HG03457 (cell line): ENCODE data around the gene RPP25.
A peak's percentile ranks its signal among the peaks of the same experiment; 100 is the strongest.
"Not testable (repeated sequence)": the region's sequence is repeated elsewhere in the genome, so short reads cannot be mapped to it uniquely, and the experiment has no call there.

Source experiments
- ATAC-seq: cut with Tn5 transposase; IDR thresholded peaks from one replicate; pipeline ENCODE4 v1.9.1; 2021; ENCODE audit warnings: moderate number of reproducible peaks; ENCODE audit not compliant: unreplicated experiment

The RPP25 gene

GRCh38 chr15:74963213-74963612 lies 6.6 kb upstream of the RPP25 start:
- no peak for ATAC-seq

- ATAC-seq: no peak
Measured at GRCh38 chr15:74962671-74963070, 6.1 kb upstream of the RPP25 start.

GRCh38 chr15:74962219-74962618 lies 5.6 kb upstream of the RPP25 start:
- no peak for ATAC-seq

- no peak for ATAC-seq
Measured at GRCh38 chr15:74961616-74962015, 5.0 kb upstream of the RPP25 start.

- no peak for ATAC-seq
Measured at GRCh38 chr15:74960995-74961588, 4.5 kb upstream of the RPP25 start.

- no peak for ATAC-seq
Measured at GRCh38 chr15:74960286-74960685, 3.7 kb upstream of the RPP25 start.

- no peak for ATAC-seq
Measured at GRCh38 chr15:74959586-74959939, 3.0 kb upstream of the RPP25 start.

- no peak for ATAC-seq
Measured at GRCh38 chr15:74958908-74959585, 2.5 kb upstream of the RPP25 start.

- ATAC-seq: no peak
Measured at GRCh38 chr15:74958320-74958907, 1.8 kb upstream of the RPP25 start.

GRCh38 chr15:74957476-74958035 lies 984 bp upstream of the RPP25 start:
- ATAC-seq: no peak

GRCh38 chr15:74955796-74956647 lies 550 bp downstream of the RPP25 start:
- peak; percentile 16 for ATAC-seq

GRCh38 chr15:74955017-74955416 lies 1.6 kb downstream of the RPP25 start:
- no peak for ATAC-seq

GRCh38 chr15:74954515-74954914 lies 2.1 kb downstream of the RPP25 start:
- no peak for ATAC-seq

- ATAC-seq: no peak
Measured at GRCh38 chr15:74951006-74951405, 5.6 kb downstream of the RPP25 start.

GRCh38 chr15:74950078-74950908 lies 6.3 kb downstream of the RPP25 start:
- no peak for ATAC-seq

GRCh38 chr15:74937590-74938371 lies 18.8 kb downstream of the RPP25 start, which contains the start of gene COX5A:
Gene COX5A, minus strand, starts transcription at chr15:74938073. Its CDS starts 59 bp downstream, at chr15:74938014.
- peak; percentile 65 for ATAC-seq

GRCh38 chr15:74937272-74937589 lies 19.3 kb downstream of the RPP25 start:
- ATAC-seq: no peak

GRCh38 chr15:74935193-74935592 lies 21.4 kb downstream of the RPP25 start:
- not testable (repeated sequence) for ATAC-seq

GRCh38 chr15:74933573-74933972 lies 23.0 kb downstream of the RPP25 start:
- no peak for ATAC-seq

- no peak for ATAC-seq
Measured at GRCh38 chr15:74928771-74929198, 27.8 kb downstream of the RPP25 start.
